HCT116 (cell line): ENCODE data around the gene MAGEA12. TPM values are rescaled to one million over a fixed set of nuclear protein-coding genes. Genes with fewer than 3 reads are reported as not detected.

Experiments
- ATAC-seq: fragments of 200-7000 bp; cut with Tn5 transposase; 2 replicates; pipeline ENCODE4 v1.9.1; 2020; ENCODE audit warnings: mild to moderate bottlenecking, moderate library complexity
- BruUV-seq: library from RNA; stranded (reverse); fragments of 400-500 nt; replicated peaks from 2 replicates; lab custom pipeline; 2021; lab: Mats Ljungman, UMichigan
- CTCF ChIA-PET: fragments of 300-600 bp; sonication (Branson Sonifier 250); formaldehyde crosslinking; loops from one replicate; lab custom pipeline; 2021; ENCODE audit warnings: antibody characterized with exemption; lab: Charles Lee
- POLR2A ChIA-PET: fragments of 300-600, 350-600 bp; sonication (Branson Sonifier 250); formaldehyde crosslinking; loops from one replicate; lab custom pipeline; 2021; ENCODE audit warnings: antibody characterized with exemption; lab: Charles Lee
- RAD21 ChIA-PET, 2 experiments: fragments of 300-600 bp; sonication (Branson Sonifier 250); formaldehyde crosslinking; loops; one replicate each; lab custom pipeline; 2023; ENCODE audit warnings: low total read pairs in 2 of 2; ENCODE audit not compliant: uncharacterized antibody in 2 of 2, unreplicated experiment in 2 of 2, low non-redundant PET in 1 of 2; lab: Charles Lee
- DNase-seq: peaks from one replicate; pipeline ENCODE4 v3.0.0-alpha.2; 2010; ENCODE audit warnings: low read depth, low spot score
- H2AFZ ChIP-seq: fragments of 200-600 bp; shearing (Covaris generic), sonication (generic); 2 replicates; pipeline ENCODE4 v1.6.1; 2017; ENCODE audit warnings: low read depth, mixed run types, mixed read lengths, antibody characterized with exemption, low read length; ENCODE audit not compliant: poor library complexity, severe bottlenecking
- H3K27ac ChIP-seq: 2 replicates; pipeline ENCODE4 v1.5.1; 2012; ENCODE audit warnings: low read depth, low read length
- H3K27me3 ChIP-seq: fragments of 200-600 bp; sonication (generic); 2 replicates; pipeline ENCODE4 v1.6.1; 2016; ENCODE audit warnings: mixed run types, low read length, mixed read lengths; ENCODE audit not compliant: insufficient read depth
- H3K36me3 ChIP-seq, 2 experiments: fragments of 200-500 bp in 1 of 2; fragments of 200-600 bp in 1 of 2; sonication (Bioruptor generic) in 1 of 2; sonication (generic) in 1 of 2; 2 replicates each; pipeline versions ENCODE4 v1.5.1 to v1.6.1; 2014 to 2016; ENCODE audit warnings: low read length in 2 of 2, inconsistent platforms in 1 of 2, mixed read lengths in 1 of 2, mixed run types in 1 of 2; ENCODE audit not compliant: insufficient read depth in 2 of 2, control insufficient read depth in 1 of 2
- H3K4me1 ChIP-seq, 2 experiments: fragments of 200-600 bp in 1 of 2; sonication (generic) in 1 of 2; 2 replicates each; pipeline versions ENCODE4 v1.5.1 to v1.6.1; 2012 to 2017; ENCODE audit warnings: low read length in 2 of 2, inconsistent platforms in 1 of 2, mild to moderate bottlenecking in 1 of 2, mixed read lengths in 1 of 2, mixed run types in 1 of 2, moderate library complexity in 1 of 2; ENCODE audit not compliant: insufficient read depth in 2 of 2, control insufficient read depth in 1 of 2
- H3K4me2 ChIP-seq: fragments of 200-600 bp; sonication (generic); 2 replicates; pipeline ENCODE4 v1.6.1; 2017; ENCODE audit warnings: mixed run types, low read length, mixed read lengths
- H3K4me3 ChIP-seq, 2 experiments: fragments of 200-600 bp in 1 of 2; sonication (generic) in 1 of 2; replicated peaks in 1 of 2; 2 replicates each; pipeline ENCODE4 v1.5.1; 2011 to 2016; ENCODE audit warnings: low read length in 2 of 2, control low read depth in 1 of 2, low read depth in 1 of 2, mild to moderate bottlenecking in 1 of 2, mixed read lengths in 1 of 2, mixed run types in 1 of 2
- H3K79me2 ChIP-seq: fragments of 200-600 bp; sonication (generic); 2 replicates; pipeline ENCODE4 v1.6.1; 2017; ENCODE audit warnings: mild to moderate bottlenecking, mixed run types, low read length, moderate library complexity, mixed read lengths; ENCODE audit not compliant: insufficient read depth
- H3K9ac ChIP-seq: fragments of 200-600 bp; sonication (generic); 2 replicates; pipeline ENCODE4 v1.6.1; 2016; ENCODE audit warnings: low read length, mixed read lengths
- H3K9me2 ChIP-seq: fragments of 200-600 bp; sonication (generic), shearing (Covaris generic); 2 replicates; pipeline ENCODE4 v1.6.1; 2017; ENCODE audit warnings: mixed run types, mild to moderate bottlenecking, moderate library complexity; ENCODE audit not compliant: insufficient read depth
- H3K9me3 ChIP-seq, 2 experiments: fragments of 200-500 bp in 1 of 2; fragments of 200-600 bp in 1 of 2; sonication (Bioruptor generic) in 1 of 2; sonication (generic) in 1 of 2; 2 replicates each; pipeline ENCODE4 v1.6.1; 2014 to 2017; ENCODE audit warnings: low read length in 2 of 2, mixed read lengths in 2 of 2, inconsistent platforms in 1 of 2, low read depth in 1 of 2, mild to moderate bottlenecking in 1 of 2, mixed run types in 1 of 2, moderate library complexity in 1 of 2; ENCODE audit not compliant: control insufficient read depth in 1 of 2, insufficient read depth in 1 of 2
- H4K20me1 ChIP-seq: fragments of 200-600 bp; sonication (generic), shearing (Covaris generic); 2 replicates; pipeline ENCODE4 v1.6.1; 2017; ENCODE audit warnings: mixed run types, mild to moderate bottlenecking, moderate library complexity; ENCODE audit not compliant: insufficient read depth
- FOSL1 ChIP-seq: IDR thresholded peaks from 2 replicates; pipeline ENCODE4 v1.6.1; 2012; ENCODE audit warnings: low read depth
- JUND ChIP-seq: IDR thresholded peaks from 2 replicates; pipeline ENCODE4 v1.6.1; 2012
- POLR2A ChIP-seq: IDR thresholded peaks from 2 replicates; pipeline ENCODE4 v1.7.0; 2011; ENCODE audit warnings: borderline replicate concordance; ENCODE audit not compliant: insufficient read depth, insufficient read length; ENCODE audit errors: extremely low read depth
- RAD21 ChIP-seq: IDR thresholded peaks from 2 replicates; pipeline ENCODE4 v1.6.1; 2012; ENCODE audit warnings: low read depth, mild to moderate bottlenecking
- ZFX ChIP-seq: fragments of 450-650 bp; IDR thresholded peaks from 2 replicates; pipeline ENCODE4 v1.6.1; 2017
- ZNF274 ChIP-seq: fragments of 200-500 bp; sonication (Bioruptor generic); IDR thresholded peaks from 2 replicates; pipeline ENCODE4 v1.6.1; 2014; ENCODE audit warnings: mild to moderate bottlenecking, low read depth, low read length, inconsistent platforms
- intact Hi-C: fragments of 100-400 bp; cut with micrococcal nuclease; formaldehyde crosslinking; loops from 2 replicates; pipeline ENCODE4 v1.10.0; 2022
- total RNA-seq: library from RNA; stranded (reverse); gene quantifications from one replicate; pipeline ENCODE4 v1.2.1, GENCODE V29; 2021; ENCODE audit not compliant: unreplicated experiment
- TF ChIP-seq, protein P1 (sequence below): IDR thresholded peaks from 2 replicates; pipeline ENCODE4 v1.6.1; 2012
- TF ChIP-seq, protein P2 (sequence below): IDR thresholded peaks from 2 replicates; pipeline ENCODE4 v1.6.1; 2012; ENCODE audit warnings: low read depth
- TF ChIP-seq, protein P3 (sequence below): IDR thresholded peaks from 2 replicates; pipeline ENCODE4 v1.6.1; 2011; ENCODE audit warnings: mild to moderate bottlenecking, low read length, moderate library complexity; ENCODE audit not compliant: insufficient replicate concordance; ENCODE audit errors: extremely low read depth

The MAGEA12 gene
- total RNA-seq, 1 experiment from 2014 or later, result not detected

DNA sequence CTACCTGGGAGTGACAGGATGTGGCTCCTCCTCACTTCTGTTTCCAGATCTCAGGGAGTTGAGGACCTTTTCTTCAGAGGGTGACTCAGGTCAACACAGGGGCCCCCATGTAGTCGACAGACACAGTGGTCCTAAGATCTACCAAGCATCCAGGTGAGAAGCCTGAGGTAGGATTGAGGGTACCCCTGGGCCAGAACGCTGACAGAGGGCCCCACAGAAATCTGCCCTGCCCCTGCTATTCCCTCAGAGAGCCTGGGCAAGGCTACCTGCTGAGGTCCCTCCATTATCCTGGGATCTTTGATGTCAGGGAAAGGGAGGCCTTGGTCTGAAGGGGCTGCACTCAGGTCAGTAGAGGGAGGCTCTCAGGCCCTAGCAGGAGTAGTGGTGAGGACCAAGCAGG is 1.5 kb downstream of the MAGEA12 start:
- Histone ChIP-seq H3K27ac (no peak overlapping the region), H3K9ac (no peak overlapping the region), H3K27me3 (no peaks in the 10 kb centered on the region), H3K4me1 (no peaks in the 10 kb centered on the region), H3K9me3 (no peaks in the 10 kb centered on the region), H3K4me3 (no peak overlapping the region), H3K4me2 (no peak overlapping the region), H3K36me3 (no peaks in the 10 kb centered on the region), H3K79me2 (no peaks in the 10 kb centered on the region), H4K20me1 (no peaks in the 10 kb centered on the region), H3K9me2 (no peaks in the 10 kb centered on the region), H2AFZ (no peak overlapping the region)
- TF ChIP-seq JUND (no peak), ZNF274 (no peak), RAD21 (no peak), ZFX (no peak), FOSL1 (no peak), POLR2A (no peak)
- TF ChIP-seq, protein P1, sequence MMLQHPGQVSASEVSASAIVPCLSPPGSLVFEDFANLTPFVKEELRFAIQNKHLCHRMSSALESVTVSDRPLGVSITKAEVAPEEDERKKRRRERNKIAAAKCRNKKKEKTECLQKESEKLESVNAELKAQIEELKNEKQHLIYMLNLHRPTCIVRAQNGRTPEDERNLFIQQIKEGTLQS, result no peak
- TF ChIP-seq, protein P2, sequence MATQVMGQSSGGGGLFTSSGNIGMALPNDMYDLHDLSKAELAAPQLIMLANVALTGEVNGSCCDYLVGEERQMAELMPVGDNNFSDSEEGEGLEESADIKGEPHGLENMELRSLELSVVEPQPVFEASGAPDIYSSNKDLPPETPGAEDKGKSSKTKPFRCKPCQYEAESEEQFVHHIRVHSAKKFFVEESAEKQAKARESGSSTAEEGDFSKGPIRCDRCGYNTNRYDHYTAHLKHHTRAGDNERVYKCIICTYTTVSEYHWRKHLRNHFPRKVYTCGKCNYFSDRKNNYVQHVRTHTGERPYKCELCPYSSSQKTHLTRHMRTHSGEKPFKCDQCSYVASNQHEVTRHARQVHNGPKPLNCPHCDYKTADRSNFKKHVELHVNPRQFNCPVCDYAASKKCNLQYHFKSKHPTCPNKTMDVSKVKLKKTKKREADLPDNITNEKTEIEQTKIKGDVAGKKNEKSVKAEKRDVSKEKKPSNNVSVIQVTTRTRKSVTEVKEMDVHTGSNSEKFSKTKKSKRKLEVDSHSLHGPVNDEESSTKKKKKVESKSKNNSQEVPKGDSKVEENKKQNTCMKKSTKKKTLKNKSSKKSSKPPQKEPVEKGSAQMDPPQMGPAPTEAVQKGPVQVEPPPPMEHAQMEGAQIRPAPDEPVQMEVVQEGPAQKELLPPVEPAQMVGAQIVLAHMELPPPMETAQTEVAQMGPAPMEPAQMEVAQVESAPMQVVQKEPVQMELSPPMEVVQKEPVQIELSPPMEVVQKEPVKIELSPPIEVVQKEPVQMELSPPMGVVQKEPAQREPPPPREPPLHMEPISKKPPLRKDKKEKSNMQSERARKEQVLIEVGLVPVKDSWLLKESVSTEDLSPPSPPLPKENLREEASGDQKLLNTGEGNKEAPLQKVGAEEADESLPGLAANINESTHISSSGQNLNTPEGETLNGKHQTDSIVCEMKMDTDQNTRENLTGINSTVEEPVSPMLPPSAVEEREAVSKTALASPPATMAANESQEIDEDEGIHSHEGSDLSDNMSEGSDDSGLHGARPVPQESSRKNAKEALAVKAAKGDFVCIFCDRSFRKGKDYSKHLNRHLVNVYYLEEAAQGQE, result no peak
- TF ChIP-seq, protein P3, sequence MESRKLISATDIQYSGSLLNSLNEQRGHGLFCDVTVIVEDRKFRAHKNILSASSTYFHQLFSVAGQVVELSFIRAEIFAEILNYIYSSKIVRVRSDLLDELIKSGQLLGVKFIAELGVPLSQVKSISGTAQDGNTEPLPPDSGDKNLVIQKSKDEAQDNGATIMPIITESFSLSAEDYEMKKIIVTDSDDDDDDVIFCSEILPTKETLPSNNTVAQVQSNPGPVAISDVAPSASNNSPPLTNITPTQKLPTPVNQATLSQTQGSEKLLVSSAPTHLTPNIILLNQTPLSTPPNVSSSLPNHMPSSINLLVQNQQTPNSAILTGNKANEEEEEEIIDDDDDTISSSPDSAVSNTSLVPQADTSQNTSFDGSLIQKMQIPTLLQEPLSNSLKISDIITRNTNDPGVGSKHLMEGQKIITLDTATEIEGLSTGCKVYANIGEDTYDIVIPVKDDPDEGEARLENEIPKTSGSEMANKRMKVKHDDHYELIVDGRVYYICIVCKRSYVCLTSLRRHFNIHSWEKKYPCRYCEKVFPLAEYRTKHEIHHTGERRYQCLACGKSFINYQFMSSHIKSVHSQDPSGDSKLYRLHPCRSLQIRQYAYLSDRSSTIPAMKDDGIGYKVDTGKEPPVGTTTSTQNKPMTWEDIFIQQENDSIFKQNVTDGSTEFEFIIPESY, result no peak
- ChIA-PET POLR2A (no interaction called here), CTCF (no interaction called here), RAD21 (no interaction called here)
- DNase-seq (no peak), ATAC-seq (no peak)
- no TSS peak for BruUV-seq
- intact Hi-C loops, result no loop called here
